ENCODE results near the gene EARS2. TPM values are rescaled to one million over a fixed set of nuclear protein-coding genes. Genes with fewer than 3 reads are reported as not detected.

EARS2 gene
- total and polyA plus RNA-seq, 2 of the 8 experiments (the other 6 are each of a cell fraction or from before 2014, with no cell fraction given), result 47.8 to 111 TPM

DNA sequence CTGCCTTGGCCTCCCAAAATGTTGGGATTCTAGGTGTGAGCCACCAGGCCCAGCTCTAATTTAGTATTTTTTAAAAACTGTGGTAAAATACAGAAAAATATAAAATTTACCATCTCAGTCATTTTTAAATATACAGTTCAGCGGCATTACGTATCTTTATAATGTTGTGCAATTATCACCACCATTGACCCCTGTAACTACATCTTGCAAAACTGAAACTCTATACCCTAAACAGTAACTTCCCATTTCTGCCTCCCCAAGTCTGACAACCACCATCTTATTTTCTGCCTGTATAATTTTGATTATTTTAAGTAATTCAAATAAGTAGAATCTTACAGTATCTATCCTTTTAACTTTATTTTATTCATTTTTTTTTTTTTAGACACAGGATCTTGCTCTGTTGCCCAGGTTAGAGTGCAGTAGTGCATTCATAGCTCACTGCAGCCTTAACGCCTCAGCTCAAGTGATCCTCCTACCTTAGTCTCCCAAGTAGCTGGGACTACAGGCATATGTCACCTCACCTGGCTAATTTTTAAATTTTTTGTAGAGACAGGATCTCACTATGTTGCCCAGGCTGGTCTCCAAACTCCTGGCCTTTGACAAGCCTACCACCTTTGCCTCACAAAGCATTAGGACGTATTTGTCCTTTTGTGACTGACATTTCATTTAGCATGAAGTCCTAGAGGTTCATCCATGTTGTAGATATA is 36.0 kb downstream of the EARS2 start:
- H4K5ac ChIP-seq (ENCODE audit: insufficient read length, low read depth, low read length), result no peak overlapping the region
- no peak overlapping the region for H3K9ac ChIP-seq (replicated peaks in 1 of 4; ENCODE audit: extremely low read depth in 1 of 4, low read depth in 3 of 4, low read length in 3 of 4)
- H3K14ac ChIP-seq (ENCODE audit: insufficient read length), result no peak overlapping the region
- H3K56ac ChIP-seq (replicated peaks; ENCODE audit: insufficient read length, low read depth, low read length), result no peak overlapping the region
- no peak overlapping the region for H2BK5ac ChIP-seq (ENCODE audit: low read depth, low read length)
- H4K91ac ChIP-seq (replicated peaks; ENCODE audit: insufficient read length, low read length), result no peak overlapping the region
- FAIRE-seq (no peak), DNase-seq (ENCODE audit: low read depth in 1 of 2, low spot score in 2 of 2) (no peak)
- no peak overlapping the region for H3K4ac ChIP-seq (replicated peaks; ENCODE audit: insufficient read length, low read depth, low read length)
- no peaks in the 10 kb centered on the region for H3K9me3 ChIP-seq (ENCODE audit: insufficient read depth in 2 of 2, low read depth in 1 of 2, low read length in 1 of 2)
- no peak overlapping the region for H3K23ac ChIP-seq (ENCODE audit: insufficient read length)
- no peak overlapping the region for H2BK12ac ChIP-seq (ENCODE audit: low read depth, low read length)
- H3K27me3 ChIP-seq (replicated peaks in 1 of 4; ENCODE audit: control insufficient read depth in 3 of 4, extremely low read depth in 1 of 4, insufficient read depth in 3 of 4, low read length in 3 of 4), result no peaks in the 10 kb centered on the region; a peak in 1 of 7 replicates
- peaks cover 17 to 46% (median 43%) of the 10 kb centered on the region in 4 experiments for H3K36me3 ChIP-seq (ENCODE audit: control insufficient read depth in 2 of 4, insufficient read depth in 4 of 4, low read length in 3 of 4)
- no peak overlapping the region for H2BK20ac ChIP-seq (ENCODE audit: low read length)
- H2AK5ac ChIP-seq (ENCODE audit: low read depth, low read length), result no peak overlapping the region
- H3K4me1 ChIP-seq (replicated peaks in 1 of 4; ENCODE audit: control insufficient read depth in 3 of 4, insufficient read depth in 4 of 4, low read length in 3 of 4), result no peaks in the 10 kb centered on the region
- H3K27ac ChIP-seq (ENCODE audit: low read depth, low read length), result no peak overlapping the region
- no peaks in the 10 kb centered on the region for H3K79me2 ChIP-seq (ENCODE audit: control insufficient read depth in 1 of 2, insufficient read depth in 2 of 2, low read length in 2 of 2)
- H3K18ac ChIP-seq (ENCODE audit: extremely low read depth, low read length), result no peak overlapping the region
- TF ChIP-seq TEAD4 (IDR thresholded peaks at IDR 0.05; ENCODE audit: low read depth, low read length) (no peak), TBP (IDR thresholded peaks at IDR 0.05; ENCODE audit: low read depth, low read length) (no peak), RNF2 (IDR thresholded peaks at IDR 0.05; ENCODE audit: borderline replicate concordance, low read depth, low read length, missing control alignments, poor library complexity, severe bottlenecking) (no peak), BRCA1 (IDR thresholded peaks at IDR 0.05; ENCODE audit: low read depth, low read length) (no peak)
- no peak overlapping the region for H2AFZ ChIP-seq (ENCODE audit: low read length)
- WGBS, 2 experiments (ENCODE audit: extremely low coverage in 1 of 2, insufficient coverage in 1 of 2, insufficient read length in 1 of 2, insufficient replicate concordance in 2 of 2, low coverage in 1 of 2, low lambda C conversion rate in 2 of 2, missing lambda C conversion rate in 1 of 2), result 65% methylated on average over 4 of the region's 4 CpGs; no CpG with 5 or more reads in 1 of the 2 experiments
- peaks cover 2 to 4% of the 10 kb centered on the region in 2 experiments for H4K20me1 ChIP-seq (replicated peaks in 1 of 2; ENCODE audit: control insufficient read depth in 1 of 2, insufficient read depth in 2 of 2, low read length in 2 of 2)
- H3K79me1 ChIP-seq (ENCODE audit: low read depth, low read length), result no peaks in the 10 kb centered on the region
- CTCF ChIA-PET (ENCODE audit: partially characterized antibody), result interaction anchor here (0.6 to 1.3 kb wide), 2 partner anchors 12 to 1491 kb away, joined by 3 to 4 read pairs; no protein-coding TSS in a partner anchor
- H3K4me2 ChIP-seq (ENCODE audit: insufficient read depth in 1 of 2, low read depth in 2 of 2, low read length in 2 of 2), result no peak overlapping the region
- no peaks in the 10 kb centered on the region for H3K23me2 ChIP-seq (ENCODE audit: low read depth, low read length)
- H3K4me3 ChIP-seq (ENCODE audit: extremely low read depth in 1 of 4, insufficient read depth in 2 of 4, low read depth in 3 of 4, low read length in 4 of 4), result no peak overlapping the region
- H2BK120ac ChIP-seq (replicated peaks; ENCODE audit: low read depth, low read length), result no peak overlapping the region
- H4K8ac ChIP-seq (ENCODE audit: extremely low read depth, insufficient read depth, low read length), result no peak overlapping the region
- no peak overlapping the region for H2BK15ac ChIP-seq (ENCODE audit: low read length)
- POLR2A ChIA-PET (ENCODE audit: partially characterized antibody), result interaction anchor here (0.6 to 1.3 kb wide), 3 partner anchors 11 to 17 kb away, joined by 3 to 7 read pairs (median 3); partner anchors contain the start of gene GGA2
